Measurements from ENCODE around the gene MORN1. TPM values are rescaled to one million over a fixed set of nuclear protein-coding genes. Genes with fewer than 3 reads are reported as not detected.

Gene MORN1
- total and polyA plus RNA-seq, 2 of the 8 experiments (the other 6 are each of a cell fraction or from before 2014, with no cell fraction given) = 5.0 to 9.1 TPM

GRCh38 chr1:2272686-2273400 lies 118.5 kb downstream of the MORN1 start:
- Histone ChIP-seq H2BK5ac (ENCODE audit: low read depth, low read length) (peak overlapping the region; percentile 66; the same call in 1 of the 2 replicates), H3K56ac (replicated peaks; ENCODE audit: insufficient read length, low read depth, low read length) (no peak overlapping the region), H2BK12ac (ENCODE audit: low read depth, low read length) (no peak overlapping the region), H3K79me2 (ENCODE audit: control insufficient read depth in 1 of 2, insufficient read depth in 2 of 2, low read length in 2 of 2) (peaks cover 38 to 97% of the 10 kb centered on the region in 2 experiments; a peak in 3 of 4 replicates), H3K4me2 (ENCODE audit: insufficient read depth in 1 of 2, low read depth in 2 of 2, low read length in 2 of 2) (no peak overlapping the region), H4K5ac (ENCODE audit: insufficient read length, low read depth, low read length) (no peak overlapping the region), H3K4ac (replicated peaks; ENCODE audit: insufficient read length, low read depth, low read length) (no peak overlapping the region), H4K20me1 (replicated peaks in 1 of 2; ENCODE audit: control insufficient read depth in 1 of 2, insufficient read depth in 2 of 2, low read length in 2 of 2) (peaks cover 28 to 69% of the 10 kb centered on the region in 2 experiments), H3K4me3 (ENCODE audit: extremely low read depth in 1 of 4, insufficient read depth in 2 of 4, low read depth in 3 of 4, low read length in 4 of 4) (no peak overlapping the region), H2AK5ac (ENCODE audit: low read depth, low read length) (no peak overlapping the region), H3K9ac (replicated peaks in 1 of 4; ENCODE audit: extremely low read depth in 1 of 4, low read depth in 3 of 4, low read length in 3 of 4) (no peak overlapping the region), H3K79me1 (ENCODE audit: low read depth, low read length) (peaks cover 47% of the 10 kb centered on the region), H3K18ac (ENCODE audit: extremely low read depth, low read length) (no peak overlapping the region), H3K27me3 (replicated peaks in 1 of 4; ENCODE audit: control insufficient read depth in 3 of 4, extremely low read depth in 1 of 4, insufficient read depth in 3 of 4, low read length in 3 of 4) (no peaks in the 10 kb centered on the region), H3K27ac (ENCODE audit: low read depth, low read length) (no peak overlapping the region), H3K14ac (ENCODE audit: insufficient read length) (no peak overlapping the region), H2AFZ (ENCODE audit: low read length) (no peak overlapping the region), H2BK120ac (replicated peaks; ENCODE audit: low read depth, low read length) (no peak overlapping the region), H3K9me3 (ENCODE audit: insufficient read depth in 2 of 2, low read depth in 1 of 2, low read length in 1 of 2) (no peaks in the 10 kb centered on the region), H4K91ac (replicated peaks; ENCODE audit: insufficient read length, low read length) (no peak overlapping the region), H4K8ac (ENCODE audit: extremely low read depth, insufficient read depth, low read length) (peak overlapping the region; percentile 15; the same call in 1 of the 2 replicates), H3K4me1 (replicated peaks in 1 of 4; ENCODE audit: control insufficient read depth in 3 of 4, insufficient read depth in 4 of 4, low read length in 3 of 4) (peaks cover 0 to 41% (median 30%) of the 10 kb centered on the region in 4 experiments; a peak in 6 of 7 replicates), H2BK15ac (ENCODE audit: low read length) (no peak overlapping the region), H3K23ac (ENCODE audit: insufficient read length) (no peak overlapping the region), H3K23me2 (ENCODE audit: low read depth, low read length) (no peaks in the 10 kb centered on the region), H2BK20ac (ENCODE audit: low read length) (no peak overlapping the region), H3K36me3 (ENCODE audit: control insufficient read depth in 2 of 4, insufficient read depth in 4 of 4, low read length in 3 of 4) (peaks cover 0 to 3% (median 0%) of the 10 kb centered on the region in 4 experiments; a peak in 1 of 8 replicates)
- CTCF ChIA-PET (ENCODE audit: partially characterized antibody) = interaction anchor here (0.7 to 1.2 kb wide), 4 partner anchors 12 to 39 kb away, joined by 3 to 4 read pairs (median 4); no protein-coding TSS in a partner anchor
- POLR2A ChIA-PET (ENCODE audit: partially characterized antibody) = interaction anchor here (0.7 kb wide), 1 partner anchor 21 kb away, joined by 3 read pairs; no protein-coding TSS in a partner anchor
- DNase-seq (ENCODE audit: low read depth in 1 of 2, low spot score in 2 of 2) (no peak), FAIRE-seq (no peak)
- WGBS, 2 experiments (ENCODE audit: extremely low coverage in 1 of 2, insufficient coverage in 1 of 2, insufficient read length in 1 of 2, insufficient replicate concordance in 2 of 2, low coverage in 1 of 2, low lambda C conversion rate in 2 of 2, missing lambda C conversion rate in 1 of 2) = 81% methylated on average over 15 of the region's 28 CpGs; no CpG with 5 or more reads in 1 of the 2 experiments
- TF ChIP-seq CBX8 (IDR thresholded peaks at IDR 0.05; ENCODE audit: borderline replicate concordance, low read depth, low read length) (no peak), BCL11A (IDR thresholded peaks at IDR 0.05; ENCODE audit: low read depth in 2 of 2, low read length in 2 of 2) (no peak), HDAC6 (IDR thresholded peaks at IDR 0.05; ENCODE audit: low read depth, low read length) (no peak), PHF8 (conservative IDR thresholded peaks at IDR 0.05; ENCODE audit: low read depth, low read length) (no peak)

Measured in H1 (cell line).